ENCODE data around the gene TMIGD3.

- TF ChIP-seq CTCF (IDR thresholded peaks at IDR 0.05) (no peak), POLR2A (IDR thresholded peaks at IDR 0.05) (no peak)
These were observed 49.2 kb upstream of the TMIGD3 start for GRCh38 chr1:111552587-111552986.
